NCI-H1092 (cell line): ENCODE results near the gene TSPEAR.

ENCODE experiments used
- DNase-seq: peaks from one replicate; lab custom pipeline; 2025; lab: John Stamatoyannopoulos, UW

The TSPEAR gene

GRCh38 chr21:44547656-44548331, 163.6 kb downstream of the TSPEAR start:
- DNase-seq, result no peak

GRCh38 chr21:44544566-44544965, 166.8 kb downstream of the TSPEAR start:
- no peak for DNase-seq

- DNase-seq, result no peak
Observed at GRCh38 chr21:44542716-44543115, 168.7 kb downstream of the TSPEAR start.

GRCh38 chr21:44540741-44541288, 170.6 kb downstream of the TSPEAR start:
- no peak for DNase-seq

GRCh38 chr21:44539991-44540666, 171.2 kb downstream of the TSPEAR start, which contains the start of gene KRTAP10-1:
Gene KRTAP10-1, minus strand, starts transcription at chr21:44540195. Its CDS starts 45 bp downstream, at chr21:44540150.
- no peak for DNase-seq

GRCh38 chr21:44539046-44539445, 172.3 kb downstream of the TSPEAR start:
- no peak for DNase-seq

- DNase-seq, result no peak
Observed at GRCh38 chr21:44537930-44538911, 173.2 kb downstream of the TSPEAR start.

GRCh38 chr21:44535963-44536362, 175.4 kb downstream of the TSPEAR start:
- DNase-seq, result no peak

GRCh38 chr21:44534688-44535087, 176.7 kb downstream of the TSPEAR start:
- DNase-seq, result no peak

- DNase-seq, result no peak
Observed at GRCh38 chr21:44533891-44534627, 177.3 kb downstream of the TSPEAR start.

- no peak for DNase-seq
Observed at GRCh38 chr21:44533121-44533890, 178.1 kb downstream of the TSPEAR start.

- no peak for DNase-seq
Observed at GRCh38 chr21:44532712-44533111, 178.7 kb downstream of the TSPEAR start.

GRCh38 chr21:44531606-44532564, 179.5 kb downstream of the TSPEAR start:
- no peak for DNase-seq

GRCh38 chr21:44530903-44531605, 180.3 kb downstream of the TSPEAR start:
- DNase-seq, result no peak

- no peak for DNase-seq
Observed at GRCh38 chr21:44530221-44530902, 181.0 kb downstream of the TSPEAR start.

- DNase-seq, result no peak
Observed at GRCh38 chr21:44529503-44530125, 181.8 kb downstream of the TSPEAR start.

GRCh38 chr21:44529011-44529421, 182.4 kb downstream of the TSPEAR start:
- no peak for DNase-seq

GRCh38 chr21:44528634-44528995, 182.8 kb downstream of the TSPEAR start:
- DNase-seq, result no peak
